ENCODE results near the gene TRPV3. TPM values are rescaled to one million over a fixed set of nuclear protein-coding genes. Genes with fewer than 3 reads are reported as not detected.

Gene TRPV3
- polyA plus RNA-seq, 1 donor (not counting 4 experiments of a cell fraction or from before 2014, with no cell fraction given): 9.4 TPM

DNA sequence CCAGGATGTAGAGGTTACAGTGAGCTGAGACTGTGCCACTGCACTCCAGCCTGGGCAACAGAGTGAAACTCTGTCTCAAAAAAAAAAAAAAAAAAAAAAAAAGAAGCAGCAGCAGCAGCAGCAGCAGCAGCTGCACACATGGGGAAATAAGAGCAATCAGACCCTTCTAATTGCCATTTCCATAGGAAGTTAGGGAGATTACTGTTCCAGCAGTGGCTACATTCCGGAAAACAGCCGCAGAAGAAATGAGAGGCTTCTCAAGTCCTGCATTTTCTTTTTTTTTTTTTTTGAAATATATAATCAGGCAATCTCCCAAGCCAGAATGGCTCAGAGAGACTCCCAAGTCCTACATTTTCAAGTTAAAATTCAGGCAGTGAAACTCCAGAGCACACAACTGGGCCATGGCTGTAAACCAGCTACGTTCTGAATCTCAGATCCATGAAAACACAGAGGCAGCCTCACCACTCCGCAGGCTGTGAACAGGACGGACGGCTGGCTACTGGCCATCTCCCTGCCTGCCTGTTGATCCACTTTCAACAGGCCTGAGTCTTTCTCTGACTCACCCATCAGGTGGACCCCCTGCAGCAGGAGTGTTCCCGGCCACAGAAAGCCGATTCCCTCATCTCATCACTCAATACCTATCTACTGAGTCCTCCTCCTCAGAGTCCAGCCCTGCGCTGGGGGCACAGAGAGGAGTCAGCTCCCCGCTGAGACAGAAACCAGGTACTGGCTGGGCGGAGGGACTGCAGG lies 36.6 kb upstream of the TRPV3 start:
- no peaks in the 10 kb centered on the region for H3K9me1 ChIP-seq (ENCODE audit: control insufficient read depth, extremely low read depth, insufficient read depth, low read length)
- FAIRE-seq: no peak
- dilution Hi-C loops (cut with MboI; ENCODE audit: extremely low pct_ligation_motif_present, low sequenced_read_pairs): no loop called here
- H3K4me2 ChIP-seq (ENCODE audit: control insufficient read depth, extremely low read depth, insufficient read depth, low read depth, low read length): no peak overlapping the region
- no peaks in the 10 kb centered on the region for H4K20me1 ChIP-seq (ENCODE audit: control insufficient read depth, extremely low read depth, insufficient read depth, low read length)
- H3K36me3 ChIP-seq (ENCODE audit: control insufficient read depth in 2 of 2, extremely low read depth in 1 of 2, insufficient read depth in 2 of 2, low read length in 2 of 2): peaks cover 0 to 2% of the 10 kb centered on the region in 2 experiments
- H3K27me3 ChIP-seq (ENCODE audit: control insufficient read depth, extremely low read depth, insufficient read depth, low read length): no peaks in the 10 kb centered on the region
- no peak for TF ChIP-seq EZH2 (IDR thresholded peaks at IDR 0.05; ENCODE audit: low read length)
- TF ChIP-seq, protein P1, sequence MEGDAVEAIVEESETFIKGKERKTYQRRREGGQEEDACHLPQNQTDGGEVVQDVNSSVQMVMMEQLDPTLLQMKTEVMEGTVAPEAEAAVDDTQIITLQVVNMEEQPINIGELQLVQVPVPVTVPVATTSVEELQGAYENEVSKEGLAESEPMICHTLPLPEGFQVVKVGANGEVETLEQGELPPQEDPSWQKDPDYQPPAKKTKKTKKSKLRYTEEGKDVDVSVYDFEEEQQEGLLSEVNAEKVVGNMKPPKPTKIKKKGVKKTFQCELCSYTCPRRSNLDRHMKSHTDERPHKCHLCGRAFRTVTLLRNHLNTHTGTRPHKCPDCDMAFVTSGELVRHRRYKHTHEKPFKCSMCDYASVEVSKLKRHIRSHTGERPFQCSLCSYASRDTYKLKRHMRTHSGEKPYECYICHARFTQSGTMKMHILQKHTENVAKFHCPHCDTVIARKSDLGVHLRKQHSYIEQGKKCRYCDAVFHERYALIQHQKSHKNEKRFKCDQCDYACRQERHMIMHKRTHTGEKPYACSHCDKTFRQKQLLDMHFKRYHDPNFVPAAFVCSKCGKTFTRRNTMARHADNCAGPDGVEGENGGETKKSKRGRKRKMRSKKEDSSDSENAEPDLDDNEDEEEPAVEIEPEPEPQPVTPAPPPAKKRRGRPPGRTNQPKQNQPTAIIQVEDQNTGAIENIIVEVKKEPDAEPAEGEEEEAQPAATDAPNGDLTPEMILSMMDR (optimal IDR thresholded peaks at IDR 0.05 in 1 of 3, IDR thresholded peaks at IDR 0.05 in 1 of 3, conservative IDR thresholded peaks at IDR 0.05 in 1 of 3; ENCODE audit: extremely low read depth in 1 of 3, insufficient read depth in 2 of 3, low read length in 3 of 3): no peak
- no peak overlapping the region for H2AFZ ChIP-seq (ENCODE audit: control insufficient read depth, low read length)
- no peaks in the 10 kb centered on the region for H3K79me2 ChIP-seq (ENCODE audit: control insufficient read depth, insufficient read depth, low read length)
- no peak for DNase-seq (ENCODE audit: low read depth, low spot score)
- H3K9me3 ChIP-seq (ENCODE audit: control insufficient read depth, low read depth, low read length): no peaks in the 10 kb centered on the region
- H3K4me3 ChIP-seq (ENCODE audit: control insufficient read depth in 2 of 3, extremely low read depth in 1 of 3, insufficient read depth in 2 of 3, low read depth in 1 of 3, low read length in 3 of 3): no peak overlapping the region
- H3K4me1 ChIP-seq (ENCODE audit: control insufficient read depth, extremely low read depth, insufficient read depth, low read length): no peaks in the 10 kb centered on the region
- H3K9ac ChIP-seq (ENCODE audit: control insufficient read depth, extremely low read depth, insufficient read depth, low read length): no peak overlapping the region
- H3K27ac ChIP-seq (ENCODE audit: control insufficient read depth, insufficient read depth, low read length): no peak overlapping the region

DNA sequence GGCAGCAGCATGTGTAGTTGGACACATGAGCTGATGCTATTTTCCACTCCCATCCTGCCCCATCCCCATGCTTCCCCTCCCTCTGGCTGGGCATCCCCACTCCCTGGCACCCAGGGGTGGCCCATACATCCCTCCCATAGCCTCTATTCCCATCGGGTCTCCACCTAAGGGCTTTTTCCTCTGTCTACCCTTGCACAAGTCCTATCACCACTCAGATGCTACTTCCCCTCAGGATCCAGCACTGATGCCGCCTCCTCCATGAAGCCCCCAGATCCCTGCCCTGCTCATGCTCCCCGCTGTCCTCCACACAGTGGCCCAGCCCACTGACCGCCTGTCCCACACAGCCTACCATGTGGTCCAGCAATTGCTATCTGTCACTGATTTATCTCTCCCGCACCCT lies 35.8 kb upstream of the TRPV3 start:
- H3K4me2 ChIP-seq (ENCODE audit: control insufficient read depth, extremely low read depth, insufficient read depth, low read depth, low read length): no peak overlapping the region
- no peak for FAIRE-seq

More for the DNA sequence above, 35.8 kb upstream of the TRPV3 start:
- dilution Hi-C loops (cut with MboI; ENCODE audit: extremely low pct_ligation_motif_present, low sequenced_read_pairs): no loop called here
- peaks cover 0 to 2% of the 10 kb centered on the region in 2 experiments for H3K36me3 ChIP-seq (ENCODE audit: control insufficient read depth in 2 of 2, extremely low read depth in 1 of 2, insufficient read depth in 2 of 2, low read length in 2 of 2)
- H3K9me3 ChIP-seq (ENCODE audit: control insufficient read depth, low read depth, low read length): no peaks in the 10 kb centered on the region
- no peak overlapping the region for H3K9ac ChIP-seq (ENCODE audit: control insufficient read depth, extremely low read depth, insufficient read depth, low read length)
- H4K20me1 ChIP-seq (ENCODE audit: control insufficient read depth, extremely low read depth, insufficient read depth, low read length): no peaks in the 10 kb centered on the region
- no peak overlapping the region for H2AFZ ChIP-seq (ENCODE audit: control insufficient read depth, low read length)
- no peaks in the 10 kb centered on the region for H3K79me2 ChIP-seq (ENCODE audit: control insufficient read depth, insufficient read depth, low read length)
- no peaks in the 10 kb centered on the region for H3K27me3 ChIP-seq (ENCODE audit: control insufficient read depth, extremely low read depth, insufficient read depth, low read length)
- H3K9me1 ChIP-seq (ENCODE audit: control insufficient read depth, extremely low read depth, insufficient read depth, low read length): no peaks in the 10 kb centered on the region
- no peaks in the 10 kb centered on the region for H3K4me1 ChIP-seq (ENCODE audit: control insufficient read depth, extremely low read depth, insufficient read depth, low read length)
- no peak overlapping the region for H3K27ac ChIP-seq (ENCODE audit: control insufficient read depth, insufficient read depth, low read length)
- TF ChIP-seq EZH2 (IDR thresholded peaks at IDR 0.05; ENCODE audit: low read length): no peak
- TF ChIP-seq, protein P1 (optimal IDR thresholded peaks at IDR 0.05 in 1 of 3, IDR thresholded peaks at IDR 0.05 in 1 of 3, conservative IDR thresholded peaks at IDR 0.05 in 1 of 3; ENCODE audit: extremely low read depth in 1 of 3, insufficient read depth in 2 of 3, low read length in 3 of 3): no peak
- no peak overlapping the region for H3K4me3 ChIP-seq (ENCODE audit: control insufficient read depth in 2 of 3, extremely low read depth in 1 of 3, insufficient read depth in 2 of 3, low read depth in 1 of 3, low read length in 3 of 3)
- DNase-seq (ENCODE audit: low read depth, low spot score): no peak

Measured in keratinocyte (primary cell).